Smooth muscle cell (in vitro differentiated cells): ENCODE data around the gene MSX2. TPM values are rescaled to one million over a fixed set of nuclear protein-coding genes. Genes with fewer than 3 reads are reported as not detected.
A peak's percentile ranks its signal among the peaks of the same experiment; 100 is the strongest.

Experiments used
- DNase-seq: peaks from one replicate; lab custom pipeline; 2025; ENCODE audit not compliant: unreplicated experiment; lab: John Stamatoyannopoulos, UW
- H2AFZ ChIP-seq: fragments of 200-600 bp; sonication (generic); 2 replicates; pipeline ENCODE4 v1.6.0; 2016; ENCODE audit warnings: antibody characterized with exemption, low read depth, mild to moderate bottlenecking
- H3F3A ChIP-seq: fragments of 200-600 bp; sonication (generic); 2 replicates; pipeline ENCODE4 v1.6.0; 2017; ENCODE audit warnings: antibody characterized with exemption, low read depth
- H3K27ac ChIP-seq: fragments of 200-600 bp; sonication (generic); 2 replicates; pipeline ENCODE4 v1.5.1; 2016; ENCODE audit warnings: low read depth, mild to moderate bottlenecking
- H3K27me3 ChIP-seq: fragments of 200-600 bp; sonication (generic); 2 replicates; pipeline ENCODE4 v1.6.1; 2016; ENCODE audit warnings: low read depth, mild to moderate bottlenecking
- H3K36me3 ChIP-seq: fragments of 200-600 bp; sonication (generic); 2 replicates; pipeline ENCODE4 v1.5.1; 2016; ENCODE audit warnings: low read depth
- H3K4me1 ChIP-seq: fragments of 200-600 bp; sonication (generic); 2 replicates; pipeline ENCODE4 v1.5.1; 2016; ENCODE audit warnings: low read depth
- H3K4me2 ChIP-seq: fragments of 200-600 bp; sonication (generic); 2 replicates; pipeline ENCODE4 v1.6.0; 2016; ENCODE audit warnings: mild to moderate bottlenecking
- H3K4me3 ChIP-seq: fragments of 200-600 bp; sonication (generic); 2 replicates; pipeline ENCODE4 v1.5.1; 2016; ENCODE audit warnings: mild to moderate bottlenecking
- H3K79me2 ChIP-seq: fragments of 200-600 bp; sonication (generic); 2 replicates; pipeline ENCODE4 v1.6.0; 2016; ENCODE audit warnings: low read depth, mild to moderate bottlenecking
- H3K9ac ChIP-seq: fragments of 200-600 bp; sonication (generic); 2 replicates; pipeline ENCODE4 v1.6.0; 2016; ENCODE audit warnings: low read depth
- H3K9me3 ChIP-seq: fragments of 200-600 bp; sonication (generic); replicated peaks from 2 replicates; pipeline ENCODE4 v1.5.1; 2016; ENCODE audit warnings: low read depth
- H4K20me1 ChIP-seq: fragments of 200-600 bp; sonication (generic); 2 replicates; pipeline ENCODE4 v1.6.0; 2016; ENCODE audit warnings: low read depth
- CTCF ChIP-seq: fragments of 200-600 bp; sonication (generic); IDR thresholded peaks from 2 replicates; pipeline ENCODE4 v1.5.1; 2017; ENCODE audit warnings: borderline replicate concordance, mild to moderate bottlenecking, antibody characterized with exemption; ENCODE audit not compliant: insufficient read depth, poor library complexity, severe bottlenecking
- WGBS: methylation state at CpG from one replicate; pipeline ENCODE4 v1.1.7; 2016; ENCODE audit warnings: low lambda C conversion rate; 5-methylcytosine and 5-hydroxymethylcytosine counted together
- polyA plus RNA-seq: library from polyadenylated mRNA; unstranded; fragments of >200 nt; fragmentation: Nextera tagmentation; extraction: Ambion mirVana; gene quantifications from 2 replicates; pipeline ENCODE4 v1.2.1, GENCODE V29; 2016
- total RNA-seq: library from RNA; depleted of rRNA; stranded (reverse); fragments of >200 nt; gene quantifications from 2 replicates; pipeline ENCODE4 v1.2.3, GENCODE V29; 2014

MSX2 gene
- total and polyA plus RNA-seq, 2 experiments from 2014 or later: 50.7 to 76.8 TPM

- Histone ChIP-seq H3F3A (peaks cover 6% of the 10 kb centered on the region), H4K20me1 (no peaks in the 10 kb centered on the region), H3K4me1 (peaks cover 38% of the 10 kb centered on the region), H3K4me3 (no peak overlapping the region), H3K4me2 (no peak overlapping the region), H3K9ac (no peak overlapping the region), H2AFZ (no peak overlapping the region), H3K27me3 (no peaks in the 10 kb centered on the region), H3K36me3 (no peaks in the 10 kb centered on the region), H3K27ac (no peak overlapping the region), H3K79me2 (no peaks in the 10 kb centered on the region), H3K9me3 (no peaks in the 10 kb centered on the region)
- 40% methylated on average over 10 of the region's 10 CpGs for WGBS
- no peak for TF ChIP-seq CTCF
- no peak for DNase-seq
These were observed 5.3 kb upstream of the MSX2 start for GRCh38 chr5:174718880-174719610.

- Histone ChIP-seq H3K27me3 (no peaks in the 10 kb centered on the region), H2AFZ (peak overlapping the region; percentile 83), H3K4me2 (peak overlapping the region; percentile 95), H3K9ac (no peak overlapping the region), H3K27ac (no peak overlapping the region), H4K20me1 (peaks cover 4% of the 10 kb centered on the region), H3K36me3 (no peaks in the 10 kb centered on the region), H3K9me3 (no peaks in the 10 kb centered on the region), H3K79me2 (peaks cover 6% of the 10 kb centered on the region), H3K4me3 (peak overlapping the region; percentile 53), H3F3A (peaks cover 6% of the 10 kb centered on the region), H3K4me1 (peaks cover 38% of the 10 kb centered on the region)
- no peak for DNase-seq
- TF ChIP-seq CTCF: no peak
- 27% methylated on average over 19 of the region's 19 CpGs for WGBS
These were observed 4.4 kb upstream of the MSX2 start for GRCh38 chr5:174719793-174720611.

- Histone ChIP-seq H2AFZ (peak overlapping the region; percentile 83), H3K9ac (no peak overlapping the region), H3K4me2 (peak overlapping the region; percentile 95), H3K4me1 (peaks cover 39% of the 10 kb centered on the region), H3F3A (peaks cover 6% of the 10 kb centered on the region), H3K9me3 (no peaks in the 10 kb centered on the region), H4K20me1 (peaks cover 12% of the 10 kb centered on the region), H3K27ac (no peak overlapping the region), H3K4me3 (peak overlapping the region; percentile 53), H3K79me2 (peaks cover 15% of the 10 kb centered on the region), H3K27me3 (no peaks in the 10 kb centered on the region), H3K36me3 (no peaks in the 10 kb centered on the region)
- 2% methylated on average over 50 of the region's 75 CpGs for WGBS
- no peak for DNase-seq
- no peak for TF ChIP-seq CTCF
These were observed 3.5 kb upstream of the MSX2 start for GRCh38 chr5:174720612-174721529.
